Keratinocyte (primary cell): ENCODE results near the gene GLP2R.

Experiments
- CTCF ChIP-seq, 3 experiments: IDR thresholded peaks in 1 of 3; conservative IDR thresholded peaks in 1 of 3; optimal IDR thresholded peaks in 1 of 3; 2 replicates in 2 of 3; 3 replicates in 1 of 3; pipeline versions ENCODE3 to v1.5.1; 2011; ENCODE audit warnings: low read length in 3 of 3, mild to moderate bottlenecking in 3 of 3, moderate library complexity in 2 of 3, control low read depth in 1 of 3, inconsistent platforms in 1 of 3; ENCODE audit not compliant: insufficient read depth in 2 of 3; ENCODE audit errors: extremely low read depth in 1 of 3
- EZH2 ChIP-seq: IDR thresholded peaks from one replicate; pipeline ENCODE4 v1.6.1; 2012; ENCODE audit warnings: inconsistent platforms, mild to moderate bottlenecking, low read length, moderate library complexity

- TF ChIP-seq EZH2, result no peak
- no peak for TF ChIP-seq CTCF (optimal IDR thresholded peaks at IDR 0.05 in 1 of 3, IDR thresholded peaks at IDR 0.05 in 1 of 3, conservative IDR thresholded peaks at IDR 0.05 in 1 of 3; ENCODE audit: extremely low read depth in 1 of 3, insufficient read depth in 2 of 3, low read length in 3 of 3)
Measured at GRCh38 chr17:9860851-9861250, 35.1 kb downstream of the GLP2R start.
